Endothelial cell of umbilical vein (primary cell): ENCODE measurements around the gene OTUD1. TPM values are rescaled to one million over a fixed set of nuclear protein-coding genes. Genes with fewer than 3 reads are reported as not detected.

Experiments used
- BruUV-seq: library from RNA; stranded (reverse); fragments of 400-500 nt; replicated peaks from 2 replicates; lab custom pipeline; 2021; lab: Mats Ljungman, UMichigan
- CTCF ChIA-PET: fragments of 300-600, 350-600 bp; sonication (Branson Sonifier 250); formaldehyde crosslinking; loops from one replicate; lab custom pipeline; 2021; ENCODE audit warnings: antibody characterized with exemption, inconsistent platforms; lab: Charles Lee
- POLR2A ChIA-PET: fragments of 300-600, 350-600 bp; sonication (Branson Sonifier 250); formaldehyde crosslinking; loops from one replicate; lab custom pipeline; 2021; ENCODE audit warnings: antibody characterized with exemption, inconsistent platforms; lab: Charles Lee
- DNase-seq: peaks from one replicate; pipeline ENCODE4 v3.0.0-alpha.2; 2011; ENCODE audit warnings: low read depth, low spot score
- FAIRE-seq: peaks from 2 replicates; lab custom pipeline; 2011; peaks lifted over from hg19 to GRCh38; lab: Jason Lieb, UNC
- H2AFZ ChIP-seq: 2 replicates; pipeline ENCODE4 v1.6.0; 2012; ENCODE audit warnings: low read depth, low read length, control low read depth, inconsistent platforms
- H3K27ac ChIP-seq: 2 replicates; pipeline ENCODE4 v1.5.1; 2011; ENCODE audit warnings: low read depth, mild to moderate bottlenecking, control low read depth, low read length, moderate library complexity; ENCODE audit not compliant: insufficient read depth
- H3K27me3 ChIP-seq, 2 experiments: 2 replicates each; pipeline versions ENCODE4 v1.6.0 to v1.6.1; 2011; ENCODE audit warnings: low read length in 2 of 2, mixed read lengths in 1 of 2; ENCODE audit not compliant: control insufficient read depth in 2 of 2, insufficient read depth in 2 of 2
- H3K36me3 ChIP-seq, 2 experiments: 2 replicates in 1 of 2; 3 replicates in 1 of 2; pipeline ENCODE4 v1.5.1; 2011; ENCODE audit warnings: low read length in 2 of 2, mild to moderate bottlenecking in 1 of 2, moderate library complexity in 1 of 2; ENCODE audit not compliant: control insufficient read depth in 2 of 2, insufficient read depth in 2 of 2; ENCODE audit errors: extremely low read depth in 1 of 2
- H3K4me1 ChIP-seq: 3 replicates; pipeline ENCODE4 v1.5.1; 2011; ENCODE audit warnings: mild to moderate bottlenecking, low read length; ENCODE audit not compliant: control insufficient read depth, insufficient read depth; ENCODE audit errors: extremely low read depth
- H3K4me2 ChIP-seq: 2 replicates; pipeline ENCODE4 v1.6.1; 2011; ENCODE audit warnings: low read length, control low read depth, mixed read lengths; ENCODE audit not compliant: insufficient read depth
- H3K4me3 ChIP-seq, 3 experiments: fragments of 200-600 bp in 1 of 3; sonication (generic), shearing (Covaris generic) in 1 of 3; replicated peaks in 1 of 3; 2 replicates each; pipeline ENCODE4 v1.5.1; 2011 to 2016; ENCODE audit warnings: control low read depth in 3 of 3, low read length in 3 of 3, mild to moderate bottlenecking in 2 of 3, inconsistent platforms in 1 of 3, low read depth in 1 of 3, moderate library complexity in 1 of 3; ENCODE audit not compliant: insufficient read depth in 1 of 3
- H3K79me2 ChIP-seq: 2 replicates; pipeline ENCODE4 v1.6.0; 2012; ENCODE audit warnings: low read length, inconsistent platforms; ENCODE audit not compliant: control insufficient read depth, insufficient read depth
- H3K9ac ChIP-seq: replicated peaks from 2 replicates; pipeline ENCODE3; 2011; ENCODE audit warnings: low read length, control low read depth; ENCODE audit not compliant: insufficient read depth; ENCODE audit errors: extremely low read depth
- H3K9me1 ChIP-seq: replicated peaks from 3 replicates; pipeline ENCODE4 v1.6.0; 2011; ENCODE audit warnings: mild to moderate bottlenecking, low read length; ENCODE audit not compliant: control insufficient read depth, insufficient read depth; ENCODE audit errors: extremely low read depth
- H3K9me3 ChIP-seq: replicated peaks from 2 replicates; pipeline ENCODE4 v1.5.1; 2012; ENCODE audit warnings: low read length, inconsistent platforms; ENCODE audit not compliant: control insufficient read depth, insufficient read depth
- H4K20me1 ChIP-seq: replicated peaks from 2 replicates; pipeline ENCODE3; 2011; ENCODE audit warnings: mild to moderate bottlenecking, low read length; ENCODE audit not compliant: control insufficient read depth, insufficient read depth; ENCODE audit errors: extremely low read depth
- CTCF ChIP-seq, 2 donors: IDR thresholded peaks; 1 replicate in 1 of 2; 2 replicates in 1 of 2; pipeline ENCODE4 v1.5.1; 2011; ENCODE audit warnings: low read length in 2 of 2, mild to moderate bottlenecking in 2 of 2, moderate library complexity in 2 of 2, control low read depth in 1 of 2, inconsistent platforms in 1 of 2, low read depth in 1 of 2; ENCODE audit not compliant: insufficient read depth in 1 of 2; ENCODE audit errors: extremely low read depth in 1 of 2
- EZH2 ChIP-seq: IDR thresholded peaks from 2 replicates; pipeline ENCODE4 v1.6.1; 2012; ENCODE audit warnings: borderline replicate concordance, low read depth, mild to moderate bottlenecking, moderate library complexity, low read length, inconsistent platforms; ENCODE audit not compliant: severe bottlenecking
- FOS ChIP-seq: IDR thresholded peaks from 2 replicates; pipeline ENCODE4 v1.6.1; 2011; ENCODE audit warnings: mild to moderate bottlenecking, low read length, moderate library complexity, borderline replicate concordance; ENCODE audit not compliant: insufficient read depth
- MAX ChIP-seq: IDR thresholded peaks from 2 replicates; pipeline ENCODE4 v1.6.1; 2011; ENCODE audit not compliant: insufficient read depth, insufficient read length
- POLR2AphosphoS5 ChIP-seq: IDR thresholded peaks from 2 replicates; pipeline ENCODE4 v1.6.1; 2012; ENCODE audit warnings: low read depth, mild to moderate bottlenecking, control low read depth, low read length, moderate library complexity; ENCODE audit not compliant: insufficient read depth
- dilution Hi-C: fragments of 300-500 bp; cut with MboI; formaldehyde crosslinking; loops from one replicate; pipeline ENCODE4 v1.15.0; 2019; ENCODE audit warnings: low sequenced_read_pairs; ENCODE audit not compliant: extremely low pct_ligation_motif_present
- intact Hi-C: fragments of 100-400 bp; cut with micrococcal nuclease; formaldehyde crosslinking; loops from one replicate; pipeline ENCODE4 v1.10.0; 2022
- polyA plus RNA-seq, 4 experiments: library from polyadenylated mRNA; depleted of rRNA in 3 of 4; stranded (reverse) in 3 of 4; unstranded in 1 of 4; fragments of >200 nt; gene quantifications; 2 replicates each; pipeline versions ENCODE4 v1.2.1 to v1.2.3, GENCODE V29; 2011 to 2012; ENCODE audit warnings: missing spikeins in 1 of 4
- total RNA-seq: library from RNA; stranded (reverse); gene quantifications from 2 replicates; pipeline ENCODE4 v1.2.3, GENCODE V29; 2021

OTUD1 gene
- total and polyA plus RNA-seq, 2 donors (not counting 3 experiments of a cell fraction or from before 2014, with no cell fraction given) = 2.2 to 4.8 TPM

- H3K79me2 ChIP-seq = no peaks in the 10 kb centered on the region
- peaks cover 0 to 2% of the 10 kb centered on the region in 2 experiments for H3K36me3 ChIP-seq
- H2AFZ ChIP-seq = peak overlapping the region; percentile 70
- ChIA-PET POLR2A (no interaction called here), CTCF (no interaction called here)
- intact Hi-C loops = loop anchor here (1.0 to 2.0 kb wide), 2 partner anchors 8 to 345 kb away; partner anchors contain the start of gene MSRB2
- peak overlapping the region; percentile 76 for H3K9ac ChIP-seq
- no peaks in the 10 kb centered on the region for H3K27me3 ChIP-seq
- H3K4me2 ChIP-seq = peak overlapping the region; percentile 67
- DNase-seq (peak; percentile 32), FAIRE-seq (no peak)
- no peaks in the 10 kb centered on the region for H3K9me3 ChIP-seq
- no peak overlapping the region for H3K27ac ChIP-seq
- peak overlapping the region; percentile 1 to 82 (median 54) for H3K4me3 ChIP-seq
- dilution Hi-C loops = no loop called here
- H4K20me1 ChIP-seq = no peaks in the 10 kb centered on the region
- H3K4me1 ChIP-seq = peaks cover 4% of the 10 kb centered on the region
- no TSS peak for BruUV-seq
- H3K9me1 ChIP-seq = no peaks in the 10 kb centered on the region
- TF ChIP-seq FOS = no peak
- peak; percentile 40 for TF ChIP-seq EZH2
- no peak for TF ChIP-seq CTCF (IDR thresholded peaks at IDR 0.05; ENCODE audit: extremely low read depth in 1 of 2, insufficient read depth in 1 of 2, low read depth in 1 of 2, low read length in 2 of 2)
- TF ChIP-seq POLR2AphosphoS5 = no peak
- no peak for TF ChIP-seq MAX
Observed at GRCh38 chr10:23439961-23440889, 1.4 kb downstream of the OTUD1 start.
